ENCODE data around the gene AHDC1. TPM values are rescaled to one million over a fixed set of nuclear protein-coding genes. Genes with fewer than 3 reads are reported as not detected.

The AHDC1 gene
- total RNA-seq, 2 donors from 2014 or later = 27.1 to 83.7 TPM

- intact Hi-C loops (cut with DNase I) = no loop called here
These were observed 85.8 kb downstream of the AHDC1 start for GRCh38 chr1:27517907-27518718.

GRCh38 chr1:27517301-27517700 is 86.6 kb downstream of the AHDC1 start:
- intact Hi-C loops (cut with DNase I) = no loop called here
- Histone ChIP-seq H3K27ac (no peak overlapping the region), H3K36me3 (no peaks in the 10 kb centered on the region), H3K27me3 (replicated peaks; ENCODE audit: insufficient read depth) (no peaks in the 10 kb centered on the region), H3K9me3 (no peaks in the 10 kb centered on the region), H3K4me3 (no peak overlapping the region), H3K4me1 (replicated peaks) (peaks cover 11% of the 10 kb centered on the region)
- WGBS = 82% methylated on average over 2 of the region's 2 CpGs
- TF ChIP-seq CTCF (IDR thresholded peaks at IDR 0.05) = no peak
- no peak for TF ChIP-seq POLR2A (IDR thresholded peaks at IDR 0.05)
- DNase-seq (ENCODE audit: low spot score) = no peak

More at GRCh38 chr1:27517907-27518718, 85.8 kb downstream of the AHDC1 start:
- TF ChIP-seq CTCF (IDR thresholded peaks at IDR 0.05) (no peak), POLR2A (IDR thresholded peaks at IDR 0.05) (no peak), POLR2AphosphoS5 (IDR thresholded peaks at IDR 0.05) (no peak)
- H3K4me3 ChIP-seq = no peak overlapping the region
- WGBS = 54% methylated on average over 21 of the region's 21 CpGs
- no peaks in the 10 kb centered on the region for H3K36me3 ChIP-seq
- H3K27ac ChIP-seq = no peak overlapping the region
- no peaks in the 10 kb centered on the region for H3K27me3 ChIP-seq (replicated peaks; ENCODE audit: insufficient read depth)
- no peaks in the 10 kb centered on the region for H3K9me3 ChIP-seq
- no peak for DNase-seq (ENCODE audit: low spot score)
- peaks cover 16% of the 10 kb centered on the region for H3K4me1 ChIP-seq (replicated peaks)

GRCh38 chr1:27515626-27516025 is 88.3 kb downstream of the AHDC1 start:
- H3K36me3 ChIP-seq = no peaks in the 10 kb centered on the region
- 86% methylated on average over 3 of the region's 3 CpGs for WGBS
- TF ChIP-seq POLR2A (IDR thresholded peaks at IDR 0.05) (no peak), CTCF (IDR thresholded peaks at IDR 0.05) (no peak), POLR2AphosphoS5 (IDR thresholded peaks at IDR 0.05) (no peak)
- H3K9me3 ChIP-seq = no peaks in the 10 kb centered on the region
- intact Hi-C loops (cut with DNase I) = no loop called here
- H3K27me3 ChIP-seq (replicated peaks; ENCODE audit: insufficient read depth) = no peaks in the 10 kb centered on the region
- DNase-seq (ENCODE audit: low spot score) = no peak
- no peak overlapping the region for H3K4me3 ChIP-seq
- H3K4me1 ChIP-seq (replicated peaks) = no peaks in the 10 kb centered on the region
- H3K27ac ChIP-seq = no peak overlapping the region

GRCh38 chr1:27513958-27514357 is 90.0 kb downstream of the AHDC1 start:
- Histone ChIP-seq H3K9me3 (no peaks in the 10 kb centered on the region), H3K27me3 (replicated peaks; ENCODE audit: insufficient read depth) (no peaks in the 10 kb centered on the region), H3K4me1 (replicated peaks) (no peaks in the 10 kb centered on the region), H3K27ac (no peak overlapping the region), H3K36me3 (no peaks in the 10 kb centered on the region), H3K4me3 (no peak overlapping the region)
- TF ChIP-seq POLR2AphosphoS5 (IDR thresholded peaks at IDR 0.05) (no peak), POLR2A (IDR thresholded peaks at IDR 0.05) (no peak), CTCF (IDR thresholded peaks at IDR 0.05) (no peak)
- WGBS = 39% methylated on average over 7 of the region's 7 CpGs
- intact Hi-C loops (cut with DNase I) = no loop called here
- DNase-seq (ENCODE audit: low spot score) = no peak

- WGBS = 68% methylated on average over 5 of the region's 5 CpGs
- Histone ChIP-seq H3K27ac (no peak overlapping the region), H3K4me3 (no peak overlapping the region)
These were observed 90.4 kb downstream of the AHDC1 start for GRCh38 chr1:27513528-27513927.

More at GRCh38 chr1:27513528-27513927, 90.4 kb downstream of the AHDC1 start:
- no peaks in the 10 kb centered on the region for H3K9me3 ChIP-seq
- no peaks in the 10 kb centered on the region for H3K27me3 ChIP-seq (replicated peaks; ENCODE audit: insufficient read depth)
- H3K36me3 ChIP-seq = no peaks in the 10 kb centered on the region
- TF ChIP-seq POLR2A (IDR thresholded peaks at IDR 0.05) (no peak), CTCF (IDR thresholded peaks at IDR 0.05) (no peak), POLR2AphosphoS5 (IDR thresholded peaks at IDR 0.05) (no peak)
- DNase-seq (ENCODE audit: low spot score) = no peak
- no peaks in the 10 kb centered on the region for H3K4me1 ChIP-seq (replicated peaks)
- intact Hi-C loops (cut with DNase I) = no loop called here

Measured in prostate gland (tissue), 2 donors.